NCI-H1048 (cell line): ENCODE data around the gene SETDB2.

Source experiments
- DNase-seq: peaks from one replicate; lab custom pipeline; 2025; lab: John Stamatoyannopoulos, UW

The SETDB2 gene

GRCh38 chr13:49428041-49428763, 15.9 kb upstream of the SETDB2 start:
- DNase-seq, result no peak

DNA sequence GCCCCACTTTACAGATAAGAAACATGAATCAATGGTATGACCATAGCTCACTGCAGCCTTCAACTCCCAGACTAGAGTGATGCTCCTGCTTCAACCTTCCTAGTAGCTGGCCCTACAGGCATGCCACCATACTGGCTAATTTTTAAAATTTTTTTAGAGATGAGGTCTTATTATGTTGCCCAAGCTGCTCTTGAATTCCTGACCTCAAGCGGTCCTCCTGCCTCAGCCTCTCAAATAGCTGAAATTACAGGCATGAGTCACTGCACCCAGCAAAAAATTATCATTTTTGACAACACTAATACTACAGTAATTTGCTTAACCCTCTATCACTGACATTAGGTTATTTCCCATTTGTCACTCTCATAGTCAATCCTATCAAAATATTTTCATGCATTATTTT, 15.0 kb upstream of the SETDB2 start:
- no peak for DNase-seq

DNA sequence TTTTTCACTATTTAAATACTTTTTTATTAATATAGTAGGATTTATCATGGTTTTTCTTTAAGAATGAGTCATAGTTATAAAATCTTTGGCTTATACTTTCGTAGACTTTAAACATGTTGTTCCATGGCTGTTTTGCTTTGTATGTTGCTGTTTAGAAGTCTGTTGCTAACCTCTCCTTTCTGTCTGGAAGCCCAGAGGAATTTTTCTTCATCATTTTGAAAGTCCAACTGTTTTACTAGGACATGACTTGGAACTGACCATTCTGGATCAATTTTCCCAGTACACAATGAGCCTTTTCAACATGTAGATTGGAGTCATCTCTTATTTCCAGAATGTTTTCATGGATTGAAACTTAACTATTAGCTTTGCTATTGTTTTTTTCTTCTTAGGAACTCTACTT, 8.1 kb upstream of the SETDB2 start:
- no peak for DNase-seq

DNA sequence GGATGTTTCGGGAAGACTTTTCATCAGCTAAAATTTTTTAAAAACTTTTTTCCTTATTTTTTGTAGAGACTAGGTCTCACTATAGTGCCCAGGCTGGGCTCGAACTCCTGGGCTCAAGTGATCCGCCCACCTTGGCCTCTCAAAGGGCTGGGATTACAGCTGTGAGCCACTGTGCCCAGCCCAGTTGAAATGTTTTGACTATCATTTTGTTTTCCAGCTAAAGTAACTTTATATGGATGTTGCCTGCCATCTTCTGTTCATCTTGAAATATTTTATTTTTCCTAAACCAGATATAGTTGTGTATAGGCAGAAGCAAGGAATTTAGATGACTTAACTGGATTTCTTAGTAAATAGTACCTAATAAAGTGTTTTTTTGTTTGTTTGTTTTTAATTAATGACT, 7.2 kb upstream of the SETDB2 start:
- no peak for DNase-seq

GRCh38 chr13:49437705-49438104, 6.4 kb upstream of the SETDB2 start:
- DNase-seq, result no peak

GRCh38 chr13:49439609-49440008, 4.5 kb upstream of the SETDB2 start:
- no peak for DNase-seq

DNA sequence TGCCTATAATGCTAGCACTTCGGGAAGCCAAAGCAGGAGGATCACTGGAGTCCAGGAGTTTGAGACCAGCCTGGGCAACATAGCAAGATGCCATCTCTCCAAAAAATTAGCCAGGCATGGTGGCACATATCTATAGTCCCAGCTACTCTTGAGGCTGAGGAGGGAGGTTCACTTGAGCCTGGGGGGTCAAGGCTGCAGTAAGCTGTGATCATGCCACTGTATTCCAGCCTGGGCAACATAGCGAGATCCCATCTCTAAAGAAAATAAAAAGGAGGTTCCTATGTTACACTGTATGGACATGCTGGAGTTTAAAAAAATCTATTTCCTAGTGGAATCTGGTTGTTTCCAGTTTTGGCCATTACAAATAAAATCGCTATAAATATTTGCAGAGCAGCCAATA, 2.8 kb upstream of the SETDB2 start:
- DNase-seq, result no peak

DNA sequence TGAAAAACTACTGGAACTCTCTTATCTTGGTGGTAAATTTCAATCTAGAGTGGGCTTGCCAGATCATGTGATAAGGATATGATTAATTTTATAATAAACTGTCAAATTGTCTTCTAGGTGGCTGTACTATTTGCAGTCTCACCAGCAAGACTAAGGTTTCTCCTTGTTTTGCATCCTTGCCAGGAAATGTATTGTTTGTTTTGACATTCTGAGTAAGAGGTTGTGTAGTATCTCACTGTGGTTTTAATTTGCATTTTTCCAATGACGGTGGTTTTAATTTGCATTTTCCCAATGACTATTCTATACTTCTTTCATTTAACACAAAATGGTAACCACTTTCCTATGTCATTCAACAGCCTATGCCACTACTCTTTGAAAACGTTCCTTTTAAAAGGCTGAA, 2.2 kb upstream of the SETDB2 start:
- no peak for DNase-seq

DNA sequence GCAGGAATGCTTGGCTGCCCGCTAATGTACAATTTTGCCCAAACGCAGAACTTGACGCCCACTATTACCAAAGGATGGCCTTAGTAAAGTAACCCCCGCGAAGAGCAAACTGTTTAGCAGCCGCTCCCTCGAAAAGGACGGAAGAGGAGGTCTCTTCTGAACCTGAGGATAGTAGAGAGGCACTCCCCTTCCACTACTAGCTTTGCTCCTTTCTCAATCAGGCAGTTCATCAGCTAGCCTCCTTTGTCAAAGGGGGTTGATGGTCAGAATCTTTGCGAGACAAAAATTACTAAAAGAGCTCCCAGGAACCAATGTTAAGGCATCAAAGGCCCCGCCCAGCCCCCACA, 744 bp upstream of the SETDB2 start:
- no peak for DNase-seq

DNA sequence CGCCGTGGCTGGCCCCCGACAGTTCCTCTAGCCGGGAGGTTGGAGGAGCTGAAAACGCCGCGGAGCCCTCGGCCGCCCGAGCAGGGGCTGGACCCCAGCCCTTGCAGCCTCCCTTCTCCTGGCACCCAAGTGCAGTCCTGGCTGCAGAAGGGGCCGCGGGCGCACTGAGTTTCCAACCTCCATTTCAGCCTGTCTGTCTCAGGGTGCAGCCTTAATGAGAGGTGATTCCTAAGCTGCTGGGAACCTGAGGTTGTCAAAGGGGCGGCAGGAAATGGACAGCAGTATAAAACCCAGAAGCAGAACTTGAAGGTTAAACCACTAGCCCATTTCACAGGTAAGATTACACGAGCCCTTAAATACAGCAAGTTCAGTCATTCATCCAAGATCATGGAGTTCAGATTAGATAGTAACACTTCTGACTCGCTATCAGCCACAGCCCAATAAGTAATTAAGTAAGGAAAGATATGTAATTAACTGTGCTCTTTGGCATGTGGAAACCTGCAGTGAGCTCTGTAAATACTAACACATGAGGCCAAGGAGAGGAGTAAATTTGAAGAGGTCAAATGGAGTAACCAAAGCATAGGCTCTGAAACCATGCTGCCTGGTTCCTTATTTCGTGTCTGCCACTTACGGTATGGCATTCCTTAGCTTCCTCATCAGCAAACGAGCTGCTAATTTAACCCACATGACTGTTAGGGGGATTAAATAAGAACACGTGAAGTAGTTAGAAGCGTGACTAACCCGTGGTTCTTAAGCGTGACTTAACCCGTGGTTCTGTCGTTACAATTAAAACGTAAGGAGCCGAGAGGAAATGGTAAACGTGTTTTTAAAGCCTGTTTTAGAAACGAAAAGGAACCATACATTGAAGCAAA, 686 bp downstream of the SETDB2 start:
- DNase-seq, result no peak

DNA sequence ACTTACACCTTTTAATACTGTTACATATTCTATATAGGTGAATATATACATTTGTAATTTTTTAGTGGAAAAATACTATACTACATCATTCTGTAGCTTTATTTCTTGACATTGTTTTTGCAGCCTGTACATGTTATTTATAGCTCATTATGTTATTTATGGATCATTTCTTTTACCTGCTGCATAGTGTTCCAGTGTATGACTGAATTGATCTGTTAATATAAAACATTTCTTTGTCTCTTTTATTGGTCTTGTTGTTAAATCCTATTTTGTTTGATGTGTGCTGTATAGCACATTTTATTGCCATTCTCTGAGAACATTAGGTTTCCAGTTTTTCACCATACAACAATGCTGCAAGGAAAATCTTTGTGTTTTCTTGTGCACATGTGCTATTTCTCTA, 2.4 kb downstream of the SETDB2 start:
- DNase-seq, result no peak

DNA sequence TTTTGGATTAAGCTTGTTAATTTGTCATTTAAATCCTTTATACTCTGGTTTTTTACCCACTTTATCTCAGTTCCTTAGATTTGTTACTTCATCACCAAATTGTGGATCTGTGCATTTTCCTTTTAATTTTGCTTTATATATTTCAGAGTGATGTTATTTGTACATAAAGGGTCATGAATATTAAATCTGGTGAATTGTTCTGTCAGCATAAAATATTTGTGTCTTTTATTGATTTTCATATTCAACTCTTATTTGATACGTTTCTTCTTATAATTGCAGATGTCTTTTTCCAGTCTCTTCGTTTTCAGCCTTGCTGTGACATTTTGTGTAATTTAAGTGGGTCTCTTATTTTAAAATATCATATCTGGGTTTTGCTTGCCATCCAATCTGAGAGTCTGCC, 4.7 kb downstream of the SETDB2 start:
- no peak for DNase-seq

GRCh38 chr13:49450105-49450819, 6.2 kb downstream of the SETDB2 start:
- DNase-seq, result no peak

GRCh38 chr13:49452725-49453457, 8.8 kb downstream of the SETDB2 start:
- no peak for DNase-seq

- DNase-seq, result no peak
Observed at GRCh38 chr13:49453465-49453864, 9.4 kb downstream of the SETDB2 start.

- DNase-seq, result no peak
Observed at GRCh38 chr13:49454388-49455006, 10.4 kb downstream of the SETDB2 start.

DNA sequence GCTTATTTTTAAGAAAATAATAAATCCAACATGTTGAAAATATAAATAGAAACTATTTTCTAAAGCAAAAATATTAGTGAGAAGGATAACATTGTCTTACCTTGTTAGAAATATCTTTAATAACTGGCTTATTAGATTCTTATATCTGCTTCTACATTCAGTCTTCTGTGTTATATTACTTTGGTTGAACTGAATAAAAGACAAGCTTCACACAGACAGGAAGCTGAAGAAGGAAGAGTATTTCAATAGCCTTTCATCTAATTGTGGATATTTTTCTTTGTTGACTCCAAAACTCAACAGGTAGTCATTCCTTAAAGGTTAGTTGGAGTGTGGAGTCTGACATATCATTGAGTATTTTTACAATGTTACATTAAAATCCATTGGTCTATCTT, 10.9 kb downstream of the SETDB2 start:
- no peak for DNase-seq

GRCh38 chr13:49456156-49456555, 12.1 kb downstream of the SETDB2 start:
- no peak for DNase-seq

DNA sequence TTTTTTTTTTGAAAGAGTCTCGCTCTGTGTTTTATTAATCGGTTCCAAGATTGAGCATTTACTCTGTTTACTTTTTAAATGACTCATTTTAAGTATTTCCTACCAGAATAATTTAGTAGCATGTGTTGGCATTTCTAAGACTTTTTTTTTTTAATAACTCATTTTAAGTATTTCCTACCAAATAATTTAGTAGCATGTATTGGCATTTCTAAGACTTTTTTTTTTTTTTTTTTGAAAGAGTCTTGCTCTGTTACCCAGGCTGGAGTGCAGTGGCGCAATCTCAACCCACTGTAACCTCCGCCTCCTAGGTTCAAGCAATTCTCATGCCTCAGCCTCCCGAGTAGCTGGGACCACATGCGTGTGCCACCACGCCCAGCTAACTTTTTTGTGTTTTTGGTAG, 13.1 kb downstream of the SETDB2 start:
- DNase-seq, result no peak

DNA sequence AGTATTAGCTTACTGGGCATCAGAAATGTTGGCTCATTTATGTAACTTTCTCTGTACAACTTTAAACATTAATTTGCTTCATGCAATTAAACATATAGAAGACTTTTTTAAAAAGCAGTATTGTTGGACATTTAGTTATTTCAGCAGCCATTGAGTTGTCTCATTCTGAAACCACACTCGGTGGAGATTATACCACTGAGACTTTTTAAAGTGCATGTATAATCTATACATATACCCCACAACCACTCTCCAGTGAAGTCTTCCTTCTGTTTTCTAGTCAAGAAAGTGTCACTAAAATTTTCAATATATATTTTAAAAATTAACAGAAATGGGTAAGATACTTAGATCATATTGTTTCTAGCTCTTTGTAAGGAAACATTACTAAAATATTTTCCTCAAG, 15.5 kb downstream of the SETDB2 start:
- no peak for DNase-seq

DNA sequence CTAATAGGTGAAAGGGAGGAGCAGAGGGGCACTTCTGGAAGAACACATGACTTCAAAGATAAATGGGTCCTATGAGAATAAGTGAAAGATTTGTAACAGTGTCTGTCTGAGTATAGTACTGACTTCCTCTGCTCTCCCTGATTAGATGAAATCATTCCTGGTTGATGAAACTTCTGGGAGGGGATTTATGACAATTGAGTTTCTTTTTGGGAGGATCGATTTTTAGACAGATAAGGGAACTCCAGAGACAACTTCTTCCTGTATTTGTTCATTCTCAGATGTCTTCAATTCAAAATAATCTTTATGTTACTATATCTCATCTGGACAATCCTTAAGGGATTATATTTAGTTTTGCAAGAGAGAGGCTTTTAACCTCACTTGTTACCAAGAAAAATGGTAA, 20.0 kb downstream of the SETDB2 start:
- DNase-seq, result no peak
